Effector CD4-positive, alpha-beta T cell (primary cell): ENCODE results near the gene LRRD1. TPM values are rescaled to one million over a fixed set of nuclear protein-coding genes. Genes with fewer than 3 reads are reported as not detected.
"Not testable (repeated sequence)": the region's sequence is repeated elsewhere in the genome, so short reads cannot be mapped to it uniquely, and the experiment has no call there.

Source experiments
- DNase-seq: peaks from one replicate; pipeline ENCODE4 v3.0.0-alpha.2; 2020
- total RNA-seq: gene quantifications from one replicate; lab custom pipeline; 2026; lab: John Stamatoyannopoulos, UW

The LRRD1 gene
- not detected for total RNA-seq

DNA sequence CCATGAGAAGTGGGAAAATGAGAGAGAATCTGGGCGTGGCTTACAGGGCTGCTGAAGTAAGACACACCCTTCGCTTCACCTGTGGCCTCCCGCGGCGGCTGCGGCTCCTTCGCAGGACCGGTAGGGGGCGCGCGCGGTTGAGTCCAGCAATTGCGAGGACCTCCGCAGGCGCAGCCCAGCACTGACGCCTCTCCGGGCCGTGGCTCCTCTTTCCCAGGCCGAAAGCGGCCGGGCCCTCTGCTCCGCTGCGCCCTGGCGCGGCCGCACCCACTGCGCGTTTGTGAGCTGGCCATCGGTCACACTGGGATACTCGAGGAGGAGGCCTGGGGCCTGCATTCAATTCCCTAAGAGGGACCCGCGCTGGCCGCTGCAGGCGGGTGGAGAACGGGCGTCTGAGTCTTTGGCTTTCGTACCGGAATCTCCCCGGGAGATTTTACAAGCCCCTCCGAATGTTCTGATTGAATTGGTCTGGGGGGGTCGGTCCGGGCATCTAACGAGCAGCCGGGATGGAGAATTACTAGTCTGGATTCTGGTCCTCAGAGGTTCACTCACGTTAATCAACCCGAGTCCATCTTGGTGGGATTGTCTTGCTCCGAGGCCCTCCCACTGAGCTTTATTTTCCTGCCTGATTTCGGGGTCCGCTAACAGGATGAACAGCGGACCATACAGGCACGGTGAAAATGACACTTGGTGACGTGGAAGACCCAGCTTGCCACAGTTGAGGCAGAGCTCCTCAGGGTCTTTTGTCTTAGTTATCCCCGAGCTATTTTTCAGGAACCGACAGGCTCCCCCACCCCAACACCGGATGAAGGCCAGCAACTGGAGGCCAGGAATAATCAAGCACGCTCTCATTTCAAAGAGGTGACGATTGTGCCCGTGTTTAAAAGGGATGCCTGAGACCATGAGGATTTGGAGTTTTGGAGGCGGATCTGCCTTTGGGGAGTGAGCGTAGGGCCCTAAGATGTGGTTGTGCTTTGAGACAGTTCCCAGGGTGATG lies at the start of gene LRRD1:
LRRD1 (minus strand) TSS at position 215 of the 997 bp plus-strand sequence. CDS start 13,940 bp downstream, outside the sequence.
- DNase-seq = peak; percentile 82

DNA sequence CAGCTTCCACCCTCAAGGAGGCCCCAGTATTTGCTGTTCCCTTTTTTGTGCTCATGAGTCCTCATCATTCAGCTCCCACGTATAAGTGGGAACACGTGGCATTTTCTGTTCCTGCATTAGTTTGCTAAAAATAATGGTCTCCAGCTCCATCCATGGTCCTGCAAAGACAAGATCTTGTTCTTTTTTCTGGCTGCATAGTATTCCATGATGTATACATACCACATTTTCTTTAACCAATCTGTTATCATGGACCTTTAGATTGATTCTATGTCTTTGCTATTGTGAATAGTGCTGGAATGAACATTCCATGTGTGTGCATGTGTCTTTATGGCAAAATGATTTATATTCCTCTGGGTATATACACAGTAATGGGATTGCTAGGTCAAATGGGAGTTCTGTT lies 49.8 kb upstream of the LRRD1 start:
- no peak for DNase-seq

DNA sequence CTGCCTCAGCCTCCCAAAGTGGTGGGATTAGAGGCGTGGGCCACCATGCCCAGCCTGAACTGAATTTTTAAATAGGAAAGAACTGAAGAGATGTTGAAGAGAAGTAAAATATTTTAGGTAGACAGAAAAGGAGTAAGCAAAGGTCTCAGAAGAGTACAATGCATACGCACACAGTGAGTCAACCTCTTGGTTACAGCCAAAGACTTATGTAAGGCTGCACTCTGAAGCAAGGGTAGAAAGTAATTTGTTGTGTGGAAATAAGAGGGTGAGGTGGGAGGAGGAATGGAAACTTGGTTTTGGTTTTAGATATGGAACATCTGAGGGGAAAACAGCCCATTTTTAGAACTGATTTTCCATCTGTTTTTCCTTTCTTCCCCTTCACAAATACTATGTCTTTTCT lies 49.2 kb upstream of the LRRD1 start:
- DNase-seq = no peak

DNA sequence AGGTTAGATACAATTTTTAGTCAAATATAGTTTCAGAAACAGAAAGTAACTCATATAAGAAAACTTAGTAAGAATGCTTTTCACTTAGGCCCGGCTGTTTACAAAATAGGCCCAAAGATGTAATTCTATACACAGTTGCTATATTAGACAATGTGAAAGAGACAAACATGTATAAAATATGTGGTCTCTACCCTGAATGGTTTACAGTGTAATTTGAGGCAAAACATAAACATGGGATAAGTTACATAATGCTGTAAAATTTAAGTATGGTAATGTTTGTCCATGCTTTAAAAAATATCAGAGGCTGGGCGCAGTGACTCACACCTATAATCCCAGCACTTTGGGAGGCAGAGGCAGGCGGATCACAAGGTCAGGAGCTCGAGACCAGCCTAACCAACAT lies 48.0 kb upstream of the LRRD1 start:
- no peak for DNase-seq

DNA sequence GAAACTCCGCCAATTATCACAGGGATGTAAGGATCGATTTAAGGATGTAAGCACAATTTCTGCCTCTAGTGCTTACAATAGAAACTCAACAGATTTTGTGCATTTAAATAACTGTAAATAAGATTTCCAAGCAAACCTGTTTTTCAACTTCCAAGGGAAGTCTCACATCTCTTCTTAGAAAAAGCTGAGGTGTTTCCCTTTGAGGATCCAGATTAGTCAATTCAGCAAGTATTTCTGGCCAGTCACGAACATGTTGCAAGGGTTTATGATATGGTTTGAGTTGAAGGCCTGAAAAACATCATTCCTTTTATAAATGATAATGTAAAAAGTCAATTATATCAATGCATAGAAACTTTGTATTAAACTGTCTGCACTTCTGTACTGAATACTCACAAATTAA lies 42.8 kb upstream of the LRRD1 start:
- DNase-seq = no peak

DNA sequence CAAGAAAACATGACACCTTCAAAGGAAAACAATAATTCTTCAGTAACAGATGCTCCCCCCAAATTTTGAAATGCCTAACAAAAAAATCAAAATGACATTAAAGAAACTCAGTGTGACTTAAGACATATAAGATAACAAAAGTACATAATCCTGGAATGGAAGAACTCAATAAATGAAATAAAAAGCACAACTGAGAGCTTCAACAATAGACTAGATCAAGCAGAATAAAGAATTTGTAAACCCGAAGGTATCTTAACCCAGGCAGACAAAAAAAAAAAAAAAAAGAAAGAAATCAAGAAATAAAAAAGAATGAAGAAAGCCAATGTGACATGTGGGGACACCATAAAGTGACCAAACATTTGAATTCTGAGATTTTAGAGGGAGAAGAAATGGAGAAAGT lies 27.7 kb upstream of the LRRD1 start:
- no peak for DNase-seq

DNA sequence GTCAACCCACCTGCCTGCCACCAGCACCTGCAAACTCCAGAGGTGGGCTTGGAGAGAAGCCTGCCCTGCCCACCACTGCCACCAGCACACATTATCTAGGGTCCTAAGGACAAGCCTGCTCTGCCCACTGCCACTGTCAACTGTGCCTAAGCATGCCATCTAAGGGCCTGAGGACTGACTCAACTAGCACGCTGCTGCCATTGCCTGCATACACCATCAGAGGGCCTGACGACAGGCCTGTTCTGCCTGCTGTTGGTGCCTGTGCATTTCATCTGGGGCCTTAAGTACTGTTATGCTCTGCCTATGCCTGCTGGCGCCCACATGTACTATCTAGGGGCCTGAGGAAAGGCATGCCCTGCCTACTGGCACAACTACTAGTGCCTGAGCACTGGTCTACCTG lies 27.0 kb upstream of the LRRD1 start:
- no peak for DNase-seq

DNA sequence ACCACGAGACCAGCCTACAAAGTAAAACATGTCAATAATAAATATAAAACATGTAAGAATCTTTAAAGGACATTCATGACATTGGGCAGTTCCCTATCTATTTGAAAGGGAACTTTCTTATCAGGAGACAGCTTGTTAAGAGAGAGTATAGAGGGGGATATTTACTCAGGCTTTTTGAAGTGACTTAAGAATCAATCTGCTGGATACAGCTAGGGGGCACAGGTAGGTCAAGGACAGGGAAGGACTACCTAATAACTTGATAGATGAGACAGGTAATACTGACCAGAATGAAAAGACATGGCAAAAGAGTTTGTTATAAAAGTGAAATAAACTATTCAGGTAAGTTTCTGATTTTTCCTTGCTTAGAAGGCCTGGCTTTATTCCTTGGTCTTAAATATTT lies 21.8 kb upstream of the LRRD1 start:
- DNase-seq = no peak

DNA sequence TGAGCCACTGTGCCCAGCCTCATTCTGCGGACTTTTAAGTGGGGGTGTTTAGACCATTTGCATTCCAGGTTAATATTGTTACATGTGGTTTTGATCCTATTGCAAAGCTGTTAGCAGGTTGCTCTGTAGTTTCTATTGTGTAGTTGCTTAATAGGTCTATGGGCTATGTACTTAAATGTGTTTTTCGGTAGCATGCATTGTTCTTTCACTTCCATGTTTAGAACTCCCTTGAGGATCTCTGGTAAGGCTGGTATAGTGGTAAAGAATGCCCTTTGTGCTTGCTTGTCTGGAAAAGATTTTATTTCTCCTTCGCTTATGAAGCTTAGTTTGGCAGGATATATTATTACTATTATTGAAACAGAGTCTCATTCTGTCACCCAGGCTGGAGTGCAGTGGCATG lies 13.4 kb upstream of the LRRD1 start:
- no peak for DNase-seq

DNA sequence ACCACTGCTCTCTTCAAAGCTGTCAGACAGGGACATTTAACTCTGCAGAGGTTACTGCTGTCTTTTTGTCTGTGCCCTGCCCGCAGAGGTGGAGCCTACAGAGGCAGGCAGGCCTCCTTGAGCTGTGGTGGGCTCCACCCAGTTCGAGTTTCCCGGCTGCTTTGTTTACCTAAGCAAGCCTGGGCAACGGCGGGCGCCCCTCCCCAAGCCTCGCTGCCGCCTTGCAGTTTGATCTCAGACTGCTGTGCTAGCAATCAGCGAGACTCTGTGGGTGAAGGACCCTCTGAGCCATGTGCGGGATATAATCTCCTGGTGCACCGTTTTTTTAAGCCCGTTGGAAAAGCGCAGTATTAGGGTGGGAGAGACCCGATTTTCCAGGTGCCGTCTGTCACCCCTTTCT lies 10.3 kb upstream of the LRRD1 start:
- DNase-seq = not testable (repeated sequence)

DNA sequence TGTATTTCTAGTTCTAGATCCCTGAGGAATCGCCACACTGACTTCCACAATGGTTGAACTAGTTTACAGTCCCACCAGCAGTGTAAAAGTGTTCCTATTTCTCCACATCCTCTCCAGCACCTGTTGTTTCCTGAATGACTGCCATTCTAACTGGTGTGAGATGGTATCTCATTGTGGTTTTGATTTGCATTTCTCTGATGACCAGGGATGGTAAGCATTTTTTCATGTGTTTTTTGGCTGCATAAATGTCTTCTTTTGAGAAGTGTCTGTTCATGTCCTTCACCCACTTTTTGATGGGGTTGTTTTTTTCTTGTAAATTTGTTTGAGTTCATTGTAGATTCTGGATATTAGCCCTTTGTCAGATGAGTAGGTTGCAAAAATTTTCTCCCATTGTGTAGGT lies 5.4 kb upstream of the LRRD1 start:
- DNase-seq = not testable (repeated sequence)

DNA sequence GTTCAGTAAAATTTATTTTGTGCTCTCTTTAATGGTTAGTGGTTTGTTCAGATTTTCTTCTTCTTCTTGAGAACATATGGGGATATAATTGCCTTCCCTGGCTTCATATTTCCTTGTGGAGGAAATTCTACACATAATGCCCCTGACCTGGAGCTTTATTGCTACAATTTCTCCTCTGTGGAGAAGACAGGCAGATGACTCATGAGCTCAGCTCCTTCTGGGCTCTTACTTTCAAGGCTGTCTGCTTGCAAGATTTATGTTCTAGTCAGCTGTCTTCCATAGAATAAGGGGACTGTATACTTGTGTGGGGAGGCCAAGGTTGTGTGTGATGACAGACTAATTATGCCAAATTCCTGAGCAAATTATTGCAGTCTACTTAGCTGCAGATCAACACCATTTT lies 1.6 kb downstream of the LRRD1 start:
- no peak for DNase-seq

DNA sequence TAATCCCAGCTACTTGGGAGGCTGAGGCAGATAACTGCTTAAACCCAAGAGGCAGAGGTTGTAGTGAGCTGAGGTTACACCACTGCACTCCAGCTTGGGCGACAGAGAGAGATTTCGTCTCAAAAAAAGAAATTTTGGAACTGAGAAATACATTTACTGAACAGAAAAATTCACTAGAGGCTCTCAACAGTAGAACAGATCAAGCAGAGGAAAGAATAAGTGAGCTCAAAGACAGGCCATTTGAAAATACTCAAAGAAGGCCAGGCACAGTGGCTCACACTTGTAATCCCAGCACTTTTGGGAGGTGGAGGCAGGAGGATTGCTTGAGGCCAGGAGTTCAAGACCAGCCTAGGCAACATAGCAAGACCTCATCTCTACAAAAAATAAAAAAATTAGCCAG lies 9.4 kb downstream of the LRRD1 start:
- DNase-seq = not testable (repeated sequence)

DNA sequence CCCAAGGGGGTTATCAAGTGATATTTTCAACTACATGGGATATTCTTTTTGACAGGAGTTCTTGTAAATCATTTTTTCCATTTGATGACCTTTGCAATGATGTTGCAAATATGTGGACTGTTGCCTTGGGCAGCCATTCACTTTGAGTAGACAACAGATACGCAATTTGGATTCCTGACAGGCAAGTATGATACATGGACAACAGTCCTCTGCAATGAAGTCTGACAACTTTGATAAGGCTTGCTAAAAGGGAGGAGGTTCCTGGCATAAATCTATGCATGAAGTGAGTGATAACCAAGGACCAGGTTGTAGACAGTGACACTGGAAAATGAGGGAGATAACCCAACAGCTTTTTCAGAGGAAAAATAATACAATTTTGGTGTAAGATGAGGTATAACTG lies 17.7 kb downstream of the LRRD1 start:
- no peak for DNase-seq

DNA sequence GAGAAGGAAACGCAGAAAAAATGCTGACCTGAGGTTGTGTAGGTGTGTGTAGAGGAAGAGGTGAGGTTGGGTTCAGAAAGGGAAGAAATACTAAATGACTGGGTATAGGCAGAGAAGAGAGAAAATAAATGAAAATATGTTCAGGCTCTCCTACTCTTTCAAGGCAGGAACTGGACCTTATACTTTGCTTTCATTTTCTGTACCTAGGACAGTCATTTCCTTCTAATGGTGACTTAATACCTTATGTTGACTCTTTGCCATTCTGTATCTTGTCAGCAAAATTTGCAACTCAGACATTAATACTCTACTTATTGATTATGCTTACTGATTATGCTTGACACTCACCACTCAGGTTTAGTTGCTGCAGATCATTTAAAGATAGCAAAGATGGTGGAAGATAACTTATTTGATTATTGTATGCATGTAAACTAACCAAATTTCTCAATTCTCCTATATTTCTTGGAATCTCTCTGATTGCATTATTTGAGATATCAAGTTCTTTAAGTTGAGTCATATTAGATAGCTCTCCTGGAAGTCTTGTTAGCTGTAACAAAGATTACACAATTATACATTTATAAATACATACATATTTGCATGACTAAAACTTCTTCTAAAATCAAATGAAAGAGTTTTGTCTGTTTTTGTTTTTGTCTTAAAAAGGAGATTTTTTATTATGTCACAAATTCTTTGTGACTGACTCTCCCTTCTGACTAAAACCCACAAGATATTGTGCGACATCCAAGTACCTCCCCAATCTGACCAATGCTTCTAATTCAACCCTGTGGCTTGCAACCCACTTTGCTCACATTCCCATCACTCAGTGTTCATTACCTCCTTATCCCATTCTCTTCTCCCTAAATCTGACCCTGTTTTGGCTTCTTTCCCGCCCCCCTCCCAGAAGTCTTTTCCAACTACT lies 20.0 kb downstream of the LRRD1 start:
- no peak for DNase-seq

DNA sequence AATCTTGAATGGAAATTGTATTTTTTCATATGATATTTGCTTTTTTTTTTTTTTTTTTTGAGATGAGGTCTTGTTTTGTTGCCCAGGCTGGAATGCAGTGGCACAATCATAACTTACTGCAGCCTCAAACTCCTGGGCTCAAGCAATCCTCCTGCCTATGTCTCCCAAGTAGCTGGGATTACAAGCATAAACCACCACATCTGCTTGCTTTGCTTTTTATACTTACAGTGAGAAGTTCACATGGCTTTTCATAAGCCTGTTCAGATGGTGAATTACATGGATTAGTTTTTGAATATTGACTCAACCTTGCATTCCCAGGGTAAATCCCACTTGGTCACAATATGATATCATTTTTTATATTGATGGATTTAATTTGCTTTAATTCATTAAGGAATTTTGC lies 22.0 kb downstream of the LRRD1 start:
- DNase-seq = no peak

DNA sequence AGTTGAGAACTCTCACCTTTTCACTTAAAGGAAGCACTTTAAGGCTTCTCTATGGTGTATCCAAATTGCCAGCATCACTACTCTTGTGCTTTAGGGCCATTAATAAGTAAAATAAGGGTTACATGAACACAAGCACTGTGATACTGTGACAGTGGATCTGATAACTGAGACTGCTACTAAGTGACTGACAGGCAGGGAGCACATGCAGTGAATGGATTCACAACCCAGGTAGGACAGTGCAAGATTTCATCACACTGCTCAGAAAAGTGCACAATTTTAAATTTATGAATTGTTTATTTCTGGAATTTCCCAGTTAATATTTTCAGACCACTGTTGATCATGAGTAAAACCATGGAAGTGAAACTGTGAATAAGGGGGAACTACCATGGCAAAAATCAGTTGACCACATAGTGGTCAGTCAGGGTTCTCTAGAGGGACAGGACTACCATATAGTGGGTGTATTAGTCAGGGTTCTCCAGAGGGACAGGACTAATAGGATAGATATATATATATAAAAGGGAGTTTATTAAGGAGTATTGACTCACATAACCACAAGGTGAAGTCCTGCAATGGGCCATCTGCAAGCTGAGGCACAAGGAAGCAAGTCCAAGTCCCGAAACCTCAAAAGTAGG lies 23.7 kb downstream of the LRRD1 start:
- DNase-seq = no peak

DNA sequence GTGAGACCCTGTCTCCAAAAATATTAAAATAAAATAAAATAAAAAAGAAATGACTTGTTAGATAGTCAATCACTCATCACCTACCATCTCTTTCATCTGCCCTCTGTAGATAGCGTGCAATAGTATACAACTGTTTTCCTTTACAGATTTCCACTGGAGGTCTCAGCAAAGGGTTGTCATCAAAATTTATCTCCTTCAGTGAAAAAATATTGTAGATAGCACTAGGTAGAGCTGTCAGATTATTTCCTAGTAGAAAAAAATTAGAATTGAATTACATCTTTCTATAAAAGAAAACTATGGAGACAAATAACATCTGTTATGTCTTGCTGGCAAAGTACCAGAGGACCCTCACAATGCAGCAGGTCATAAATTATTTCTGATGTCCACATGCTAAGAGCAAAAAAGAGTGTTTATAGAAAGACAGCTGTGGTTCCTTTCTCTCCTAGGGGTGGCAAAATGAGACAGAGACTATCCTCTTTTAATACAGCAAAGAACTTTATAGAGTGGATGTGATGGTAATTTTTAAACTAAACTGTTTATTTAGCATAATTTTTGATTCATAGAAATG lies 28.4 kb downstream of the LRRD1 start:
- DNase-seq = no peak

DNA sequence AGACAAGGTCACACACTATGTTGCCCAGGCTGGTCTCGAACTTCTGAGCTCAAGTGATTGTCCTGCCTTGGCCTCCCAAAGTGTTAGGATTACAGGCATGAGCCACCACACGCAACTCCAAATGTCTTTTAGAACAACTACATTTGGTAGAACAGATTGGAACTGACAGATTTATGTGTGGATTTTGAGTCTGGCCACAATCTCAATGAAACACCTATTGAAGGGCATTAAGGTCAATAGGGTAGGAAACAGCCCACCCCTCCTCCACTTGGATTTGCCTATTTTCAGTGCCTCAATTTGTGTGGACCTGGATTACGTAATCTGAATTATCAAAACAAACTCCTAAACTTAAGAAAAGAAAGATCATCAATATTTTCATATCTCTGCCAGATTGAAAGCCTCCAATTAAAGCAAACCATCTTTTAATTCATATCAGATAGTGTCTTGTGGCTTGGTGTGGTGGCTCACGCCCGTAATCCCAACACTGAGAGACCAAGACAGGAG lies 29.2 kb downstream of the LRRD1 start:
- DNase-seq = no peak

DNA sequence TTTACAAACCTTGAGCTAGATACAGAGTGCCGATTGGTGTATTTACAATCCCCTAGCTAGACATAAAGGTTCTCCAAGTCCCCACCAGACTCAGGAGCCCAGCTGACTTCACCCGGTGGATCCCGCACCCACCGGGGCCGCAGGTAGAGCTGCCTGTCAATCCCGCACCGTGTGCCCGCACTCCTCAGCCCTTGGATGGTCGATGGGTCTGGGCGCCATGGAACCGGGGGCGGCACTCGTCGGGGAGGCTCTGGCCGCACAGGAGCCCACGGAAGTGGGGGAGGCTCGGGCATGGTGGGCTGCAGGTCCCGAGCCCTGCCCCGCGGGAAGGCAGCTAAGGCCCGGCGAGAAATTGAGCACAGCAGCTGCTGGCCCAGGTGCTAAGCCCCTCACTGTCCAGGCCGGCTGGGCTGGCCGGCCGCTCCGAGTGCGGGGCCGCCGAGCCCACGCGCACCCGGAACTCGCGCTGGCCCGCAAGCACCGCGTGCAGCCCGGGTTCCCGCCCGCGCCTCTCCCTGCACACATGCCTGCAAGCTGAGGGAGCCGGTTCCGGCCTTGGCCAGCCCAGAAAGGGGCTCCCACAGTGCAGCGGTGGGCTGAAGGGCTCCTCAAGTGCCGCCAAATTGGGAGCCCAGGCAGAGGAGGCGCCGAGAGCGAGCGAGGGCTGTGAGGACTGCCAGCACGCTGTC lies 35.6 kb downstream of the LRRD1 start:
- not testable (repeated sequence) for DNase-seq

DNA sequence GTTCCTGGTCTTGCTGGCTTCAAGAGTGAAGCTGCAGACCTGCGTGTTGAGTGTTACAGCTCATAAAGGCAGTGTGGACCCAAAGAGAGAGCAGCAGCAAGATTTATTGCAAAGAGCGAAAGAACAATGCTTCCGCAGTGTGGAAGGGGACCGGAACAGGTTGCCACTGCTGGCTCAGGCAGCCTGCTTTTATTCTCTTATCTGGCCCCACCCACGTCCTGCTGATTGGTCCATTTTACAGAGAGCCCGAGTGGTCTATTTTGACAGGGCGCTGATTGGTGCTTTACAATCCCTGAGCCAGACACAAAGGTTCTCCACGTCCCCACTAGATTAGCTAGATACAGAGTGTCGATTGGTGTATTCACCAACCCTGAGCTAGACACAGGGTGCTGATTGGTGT lies 36.2 kb downstream of the LRRD1 start:
- not testable (repeated sequence) for DNase-seq

DNA sequence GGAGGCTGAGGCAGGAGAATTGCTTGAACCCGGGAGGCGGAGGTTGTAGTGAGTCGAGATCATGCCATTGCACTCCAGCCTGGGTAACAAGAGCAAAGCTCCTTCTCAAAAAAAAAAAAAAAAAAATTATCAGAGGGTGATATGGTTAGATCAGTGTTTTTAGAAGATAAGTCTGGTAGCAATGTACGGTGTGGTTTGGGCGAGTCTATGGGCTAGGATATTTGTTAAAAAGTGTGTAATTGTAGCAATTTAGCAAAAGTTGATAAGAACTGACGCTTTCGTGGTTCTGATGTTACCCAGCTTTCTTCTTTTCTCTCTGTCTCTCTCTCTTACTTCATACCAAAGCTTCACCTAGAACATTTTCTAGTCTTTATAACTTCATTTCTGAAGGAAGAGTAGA lies 37.8 kb downstream of the LRRD1 start:
- no peak for DNase-seq
